Stimulated activated CD4-positive, alpha-beta T cell treated with anti-CD3 and anti-CD28 coated beads, Interleukin-2, amount 100 ng/mL, for 48 hours (primary cell): Measurements from ENCODE around the gene HNRNPU.

ENCODE experiments used
- DNase-seq, 2 donors: peaks; one replicate each; pipeline ENCODE4 v3.0.0-alpha.2; 2020

The HNRNPU gene

DNA sequence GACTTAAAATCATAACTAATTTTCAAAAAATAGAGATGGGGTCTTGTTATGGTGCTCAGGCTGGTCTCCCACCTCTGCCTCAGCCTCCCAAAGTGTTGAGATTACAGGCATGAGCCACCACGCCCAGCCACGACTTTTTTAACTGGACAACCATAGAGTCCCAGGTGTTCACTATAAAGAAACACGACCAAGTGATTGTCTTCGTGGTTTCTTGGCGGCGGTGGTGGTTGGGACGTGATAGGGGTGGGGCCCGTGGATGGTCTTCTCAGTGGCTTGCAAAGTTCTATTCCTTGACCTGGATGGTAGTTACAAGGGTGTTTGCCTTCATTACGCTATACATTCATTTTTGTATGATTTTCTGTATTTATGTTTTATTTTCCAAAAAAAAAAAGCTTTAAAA is 63.5 kb downstream of the HNRNPU start:
- no peak for DNase-seq
